ENCODE data around the gene KIF18B.

DNA sequence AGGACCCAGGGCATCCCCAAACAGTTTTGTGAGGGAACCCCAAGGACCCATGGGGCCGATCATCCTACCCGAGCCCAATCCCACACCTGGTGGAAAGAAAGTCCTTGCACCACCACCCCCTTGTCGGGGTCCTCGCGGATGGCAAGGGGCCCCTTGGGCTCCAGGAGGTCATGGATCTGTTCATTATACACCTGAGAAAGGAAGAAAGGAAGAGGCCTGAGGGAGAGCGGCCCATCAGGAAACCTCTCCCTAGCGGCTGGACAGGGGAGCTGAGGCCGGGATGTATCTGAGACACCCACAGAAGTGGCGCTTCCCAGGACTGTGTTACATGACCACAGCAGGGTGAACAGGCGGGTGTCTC, 12.8 kb downstream of the KIF18B start:
- TF ChIP-seq, protein P1, sequence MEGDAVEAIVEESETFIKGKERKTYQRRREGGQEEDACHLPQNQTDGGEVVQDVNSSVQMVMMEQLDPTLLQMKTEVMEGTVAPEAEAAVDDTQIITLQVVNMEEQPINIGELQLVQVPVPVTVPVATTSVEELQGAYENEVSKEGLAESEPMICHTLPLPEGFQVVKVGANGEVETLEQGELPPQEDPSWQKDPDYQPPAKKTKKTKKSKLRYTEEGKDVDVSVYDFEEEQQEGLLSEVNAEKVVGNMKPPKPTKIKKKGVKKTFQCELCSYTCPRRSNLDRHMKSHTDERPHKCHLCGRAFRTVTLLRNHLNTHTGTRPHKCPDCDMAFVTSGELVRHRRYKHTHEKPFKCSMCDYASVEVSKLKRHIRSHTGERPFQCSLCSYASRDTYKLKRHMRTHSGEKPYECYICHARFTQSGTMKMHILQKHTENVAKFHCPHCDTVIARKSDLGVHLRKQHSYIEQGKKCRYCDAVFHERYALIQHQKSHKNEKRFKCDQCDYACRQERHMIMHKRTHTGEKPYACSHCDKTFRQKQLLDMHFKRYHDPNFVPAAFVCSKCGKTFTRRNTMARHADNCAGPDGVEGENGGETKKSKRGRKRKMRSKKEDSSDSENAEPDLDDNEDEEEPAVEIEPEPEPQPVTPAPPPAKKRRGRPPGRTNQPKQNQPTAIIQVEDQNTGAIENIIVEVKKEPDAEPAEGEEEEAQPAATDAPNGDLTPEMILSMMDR (IDR thresholded peaks at IDR 0.05): no peak
- no peak for TF ChIP-seq POLR2A (IDR thresholded peaks at IDR 0.05)
- TF ChIP-seq POLR2AphosphoS5 (IDR thresholded peaks at IDR 0.05): no peak
